Adrenal gland (tissue), 5 donors: ENCODE results near the gene AK4.

Experiments used
- POLR2A ChIP-seq, 2 donors: fragments of 450-650 bp; IDR thresholded peaks; one replicate each; pipeline ENCODE4 v1.6.1; 2017; ENCODE audit warnings: antibody characterized with exemption in 2 of 2, mild to moderate bottlenecking in 2 of 2, moderate library complexity in 1 of 2
- TF ChIP-seq, protein P1 (sequence below), 6 experiments: fragments of 450-650 bp in 4 of 6; fragments of 200-600 bp in 2 of 6; sonication (generic) in 1 of 6; IDR thresholded peaks; 1 replicate in 5 of 6; 2 replicates in 1 of 6; pipeline versions ENCODE4 v1.5.1 to v1.8.0; 2016 to 2021; ENCODE audit warnings: antibody characterized with exemption in 6 of 6, mild to moderate bottlenecking in 2 of 6, moderate library complexity in 1 of 6
- donor health status: DM: no; HTN: no; CAD: no.

DNA sequence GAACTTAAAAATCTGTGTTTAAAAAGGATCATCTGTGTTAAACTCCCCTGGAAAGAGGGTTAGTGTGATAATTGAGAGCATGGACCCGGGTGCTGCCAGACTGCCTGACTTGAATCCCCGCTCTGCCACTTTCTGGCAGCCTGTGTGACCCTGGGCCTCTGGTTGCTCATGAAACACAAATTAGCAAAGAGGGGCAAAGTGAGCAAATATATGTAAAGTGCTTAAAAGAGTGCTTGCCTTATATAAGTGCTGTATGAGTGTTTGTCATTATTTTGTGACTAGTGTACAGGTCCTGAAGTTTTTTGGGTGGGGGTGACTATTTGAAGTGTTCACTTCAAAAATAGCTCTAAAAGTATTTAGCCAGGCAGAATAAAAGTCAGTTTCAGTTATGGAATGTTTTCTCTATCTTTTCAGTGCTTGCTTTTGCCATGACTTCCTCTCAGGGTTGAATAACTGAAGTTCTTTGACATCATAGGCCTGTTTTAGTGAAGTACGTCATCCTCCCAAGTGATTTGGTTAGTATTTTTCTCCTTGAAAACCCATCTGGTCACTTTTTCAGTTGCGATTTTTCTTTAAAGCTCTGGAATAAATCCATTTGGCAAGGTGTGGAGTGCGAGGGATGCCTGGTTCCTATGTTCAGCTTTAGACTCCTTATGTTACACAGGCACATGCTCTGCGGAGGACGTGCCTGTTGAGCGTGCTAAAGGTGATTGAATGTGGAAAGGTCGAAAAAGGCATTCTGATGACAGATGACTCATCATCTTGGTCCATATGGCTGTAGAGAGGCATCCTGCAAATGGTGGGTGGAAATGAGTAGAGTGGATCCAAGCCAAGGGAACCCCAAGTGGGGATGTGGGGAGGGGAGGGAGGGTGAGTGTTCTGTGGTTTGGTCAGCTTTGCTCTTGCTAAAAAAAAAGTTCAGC is 47.8 kb downstream of the AK4 start:
- TF ChIP-seq POLR2A (IDR thresholded peaks at IDR 0.05), result no peak
- TF ChIP-seq, protein P1, sequence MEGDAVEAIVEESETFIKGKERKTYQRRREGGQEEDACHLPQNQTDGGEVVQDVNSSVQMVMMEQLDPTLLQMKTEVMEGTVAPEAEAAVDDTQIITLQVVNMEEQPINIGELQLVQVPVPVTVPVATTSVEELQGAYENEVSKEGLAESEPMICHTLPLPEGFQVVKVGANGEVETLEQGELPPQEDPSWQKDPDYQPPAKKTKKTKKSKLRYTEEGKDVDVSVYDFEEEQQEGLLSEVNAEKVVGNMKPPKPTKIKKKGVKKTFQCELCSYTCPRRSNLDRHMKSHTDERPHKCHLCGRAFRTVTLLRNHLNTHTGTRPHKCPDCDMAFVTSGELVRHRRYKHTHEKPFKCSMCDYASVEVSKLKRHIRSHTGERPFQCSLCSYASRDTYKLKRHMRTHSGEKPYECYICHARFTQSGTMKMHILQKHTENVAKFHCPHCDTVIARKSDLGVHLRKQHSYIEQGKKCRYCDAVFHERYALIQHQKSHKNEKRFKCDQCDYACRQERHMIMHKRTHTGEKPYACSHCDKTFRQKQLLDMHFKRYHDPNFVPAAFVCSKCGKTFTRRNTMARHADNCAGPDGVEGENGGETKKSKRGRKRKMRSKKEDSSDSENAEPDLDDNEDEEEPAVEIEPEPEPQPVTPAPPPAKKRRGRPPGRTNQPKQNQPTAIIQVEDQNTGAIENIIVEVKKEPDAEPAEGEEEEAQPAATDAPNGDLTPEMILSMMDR (IDR thresholded peaks at IDR 0.05), result no peak
